Measurements from ENCODE around the gene HRH2. TPM values are rescaled to one million over a fixed set of nuclear protein-coding genes. Genes with fewer than 3 reads are reported as not detected.

The HRH2 gene
- total and polyA plus RNA-seq, 9 of the 15 experiments (the other 6 are each of a cell fraction or from before 2014, with no cell fraction given), result 0.04 TPM; not detected in 8

- ChIA-PET CTCF (ENCODE audit: low intra/inter-chr PET ratio) (no interaction called here), POLR2A (no interaction called here)
- Histone ChIP-seq H3K4me2 (ENCODE audit: insufficient read depth, low read length) (no peak overlapping the region), H3K79me2 (ENCODE audit: control insufficient read depth, insufficient read depth, low read length) (no peaks in the 10 kb centered on the region), H3K4me1 (replicated peaks in 1 of 2; ENCODE audit: control insufficient read depth in 2 of 2, insufficient read depth in 2 of 2, low read length in 2 of 2) (no peaks in the 10 kb centered on the region), H3K9me3 (replicated peaks; ENCODE audit: control insufficient read depth, insufficient read depth, low read depth, low read length) (no peaks in the 10 kb centered on the region), H3K27me3 (ENCODE audit: control insufficient read depth in 2 of 2, insufficient read depth in 2 of 2, low read length in 2 of 2) (peaks cover 6 to 54% of the 10 kb centered on the region in 2 experiments; a peak in 4 of 5 replicates), H4K20me1 (replicated peaks; ENCODE audit: control insufficient read depth, insufficient read depth, low read length) (0 out of 2 replicates have a peak, but pooled peaks cover 7% of the 10 kb centered on the region), H3K27ac (ENCODE audit: extremely low read depth, low read depth, low read length) (no peak overlapping the region), H3K4me3 (no peak overlapping the region), H3K36me3 (ENCODE audit: control insufficient read depth, insufficient read depth, low read length) (no peaks in the 10 kb centered on the region), H3K9ac (ENCODE audit: insufficient read depth in 1 of 2, low read depth in 2 of 2, low read length in 2 of 2) (no peak overlapping the region), H3K9me1 (ENCODE audit: control insufficient read depth, insufficient read depth, low read length) (no peaks in the 10 kb centered on the region), H2AFZ (ENCODE audit: low read depth, low read length) (no peak overlapping the region)
- in situ Hi-C loops (cut with MboI) (no loop called here), intact Hi-C loops (cut with micrococcal nuclease) (no loop called here)
- no peak for DNase-seq (ENCODE audit: extremely low read depth in 1 of 4, low spot score in 3 of 4)
- no peak for TF ChIP-seq MXD1 (CRISPR knock-in tag; IDR thresholded peaks at IDR 0.05; ENCODE audit: borderline replicate concordance, poor library complexity, severe bottlenecking)
- TF ChIP-seq ZNF311 (CRISPR knock-in tag; IDR thresholded peaks at IDR 0.05), result no peak
- no peak for TF ChIP-seq KHSRP (IDR thresholded peaks at IDR 0.05)
- TF ChIP-seq ZNF57 (CRISPR knock-in tag; IDR thresholded peaks at IDR 0.05), result no peak
- BruUV-seq (replicated peaks), result no TSS peak
- FAIRE-seq, result no peak
- no peak for ATAC-seq
- 0% methylated on average over 3 of the region's 4 CpGs for WGBS (ENCODE audit: insufficient coverage, low coverage, missing lambda C conversion rate)
Measured at GRCh38 chr5:175671013-175671412, 13.1 kb downstream of the HRH2 start.

GRCh38 chr5:175672976-175673648 is 15.2 kb downstream of the HRH2 start:
- POLR2A ChIA-PET, result no interaction called here
- no peak overlapping the region for H3K4me2 ChIP-seq (ENCODE audit: insufficient read depth, low read length)
- no peaks in the 10 kb centered on the region for H3K79me2 ChIP-seq (ENCODE audit: control insufficient read depth, insufficient read depth, low read length)
- WGBS (ENCODE audit: insufficient coverage, low coverage, missing lambda C conversion rate), result 0% methylated on average over 9 of the region's 12 CpGs
- peaks cover 12 to 64% of the 10 kb centered on the region in 2 experiments; a peak in 4 of 5 replicates for H3K27me3 ChIP-seq (ENCODE audit: control insufficient read depth in 2 of 2, insufficient read depth in 2 of 2, low read length in 2 of 2)
- H3K9me3 ChIP-seq (replicated peaks; ENCODE audit: control insufficient read depth, insufficient read depth, low read depth, low read length), result no peaks in the 10 kb centered on the region
- H3K9me1 ChIP-seq (ENCODE audit: control insufficient read depth, insufficient read depth, low read length), result no peaks in the 10 kb centered on the region
- no peak for ATAC-seq
- no peaks in the 10 kb centered on the region for H3K4me1 ChIP-seq (replicated peaks in 1 of 2; ENCODE audit: control insufficient read depth in 2 of 2, insufficient read depth in 2 of 2, low read length in 2 of 2)
- no TSS peak for BruUV-seq (replicated peaks)
- H3K27ac ChIP-seq (ENCODE audit: extremely low read depth, low read depth, low read length), result no peak overlapping the region
- H2AFZ ChIP-seq (ENCODE audit: low read depth, low read length), result no peak overlapping the region
- in situ Hi-C loops (cut with MboI) (no loop called here), intact Hi-C loops (cut with micrococcal nuclease) (no loop called here)
- no peaks in the 10 kb centered on the region for H3K36me3 ChIP-seq (ENCODE audit: control insufficient read depth, insufficient read depth, low read length)
- no peak overlapping the region for H3K4me3 ChIP-seq
- no peak for DNase-seq (ENCODE audit: extremely low read depth in 1 of 4, low spot score in 3 of 4)
- no peak for FAIRE-seq
- 0 out of 2 replicates have a peak, but pooled peaks cover 12% of the 10 kb centered on the region for H4K20me1 ChIP-seq (replicated peaks; ENCODE audit: control insufficient read depth, insufficient read depth, low read length)
- CTCF ChIA-PET (ENCODE audit: low intra/inter-chr PET ratio), result no interaction called here
- no peak overlapping the region for H3K9ac ChIP-seq (ENCODE audit: insufficient read depth in 1 of 2, low read depth in 2 of 2, low read length in 2 of 2)
- TF ChIP-seq PTTG1 (tag; IDR thresholded peaks at IDR 0.05; ENCODE audit: low read depth) (no peak), C11orf30 (IDR thresholded peaks at IDR 0.05; ENCODE audit: low read depth) (no peak), SRSF9 (IDR thresholded peaks at IDR 0.05; ENCODE audit: borderline replicate concordance, low read depth, low read length) (no peak)
